LHCN-M2 (cell line): ENCODE results near the gene ZNF764. TPM values are rescaled to one million over a fixed set of nuclear protein-coding genes. Genes with fewer than 3 reads are reported as not detected.
"Not testable (repeated sequence)": the region's sequence is repeated elsewhere in the genome, so short reads cannot be mapped to it uniquely, and the experiment has no call there.

Experiments used
- DNase-seq: peaks from one replicate; pipeline ENCODE4 v3.0.0-alpha.2; 2012; ENCODE audit warnings: low read depth
- polyA plus RNA-seq: library from polyadenylated mRNA; unstranded; fragments of >200 nt; gene quantifications from one replicate; pipeline ENCODE4 v1.2.1, GENCODE V29; 2012; ENCODE audit warnings: missing spikeins
- total RNA-seq: library from RNA; depleted of rRNA; stranded (reverse); fragments of >200 nt; gene quantifications from 2 replicates; pipeline ENCODE4 v1.2.3, GENCODE V29; 2014; rRNA removed

Gene ZNF764
- 7.8 and 9.6 TPM in 2 replicates for total RNA-seq
- polyA plus RNA-seq = 2.8 TPM

GRCh38 chr16:30557957-30558788 is at the start of gene ZNF764:
Gene ZNF764, minus strand, starts transcription at chr16:30558374. Its CDS starts 192 bp downstream, at chr16:30558182.
- peak; percentile 99 for DNase-seq

- DNase-seq = no peak
These were observed 47.8 kb upstream of the ZNF764 start for GRCh38 chr16:30606004-30606403.

DNA sequence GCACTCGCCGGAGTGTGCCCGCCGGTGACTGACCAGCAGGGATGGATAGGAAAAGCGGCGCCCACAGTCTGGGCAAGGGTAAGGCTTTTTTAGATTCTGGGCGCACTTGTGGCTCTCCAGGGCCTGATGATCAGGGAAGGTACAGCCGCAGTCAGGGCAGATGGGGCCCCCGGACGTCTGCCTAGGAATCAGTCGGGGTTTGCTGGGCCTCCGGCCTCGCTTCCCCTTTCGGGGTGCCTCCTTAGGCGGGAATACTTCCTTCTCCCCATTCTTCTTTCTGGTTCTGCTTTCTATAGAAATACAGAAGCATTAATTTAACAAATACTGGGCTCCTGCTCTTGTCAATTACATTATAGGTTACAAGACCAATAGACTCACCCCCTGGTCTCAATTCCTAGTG is 47.0 kb upstream of the ZNF764 start:
- DNase-seq = no peak

GRCh38 chr16:30604316-30604947 is 46.3 kb upstream of the ZNF764 start:
- no peak for DNase-seq

GRCh38 chr16:30603945-30604315 is 45.8 kb upstream of the ZNF764 start:
- no peak for DNase-seq

DNA sequence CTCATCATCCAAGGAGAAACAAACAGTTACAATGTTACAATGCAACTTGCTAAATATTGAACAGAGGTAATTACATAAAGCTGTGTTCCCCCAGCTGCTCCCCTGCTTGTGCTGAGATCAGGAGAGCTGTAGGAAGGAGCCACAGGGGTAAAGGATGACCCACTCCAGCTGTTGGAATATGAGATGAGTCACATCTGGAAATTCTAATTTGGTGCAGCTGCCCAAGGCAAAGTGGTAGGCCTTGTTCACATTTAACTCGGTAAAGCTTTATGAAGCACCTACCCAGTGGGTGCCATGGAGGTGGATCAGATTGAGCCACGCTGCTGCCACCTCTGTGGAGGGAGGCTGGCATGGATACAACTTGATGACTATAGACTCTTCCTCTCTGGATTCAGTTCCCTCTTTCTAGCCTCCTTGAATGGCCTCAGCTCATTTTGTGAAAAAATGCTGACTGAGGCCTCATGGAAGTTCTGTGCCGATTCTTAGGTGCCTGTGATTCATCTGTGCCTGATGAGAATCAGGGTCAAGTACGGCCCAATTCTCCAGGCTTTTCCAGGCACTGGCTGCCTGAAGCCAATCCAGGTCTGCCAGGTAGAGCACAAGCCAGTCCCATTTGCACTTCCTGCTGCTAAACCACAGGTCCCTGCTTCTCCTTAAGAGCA is 44.6 kb upstream of the ZNF764 start:
- DNase-seq = peak; percentile 72

DNA sequence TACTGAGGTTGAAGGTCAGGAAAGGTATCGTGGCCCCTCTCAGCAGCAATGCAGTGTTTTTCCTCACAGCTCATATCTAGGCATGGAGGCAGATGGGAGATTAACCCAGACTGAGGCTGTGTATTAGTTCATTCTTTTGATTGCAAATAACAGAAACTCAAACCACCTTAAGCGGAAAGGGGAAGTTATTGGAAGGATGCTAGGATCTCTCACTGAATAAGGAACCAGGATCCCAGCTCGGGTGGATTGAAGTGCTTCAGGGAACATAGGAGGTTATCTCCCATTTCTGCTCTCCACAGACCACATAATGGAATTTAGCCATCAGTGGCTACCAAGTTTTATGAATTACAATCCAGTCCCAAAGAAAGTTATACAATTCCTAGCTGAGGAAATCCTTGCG is 43.8 kb upstream of the ZNF764 start:
- DNase-seq = no peak

GRCh38 chr16:30600929-30601328 is 42.8 kb upstream of the ZNF764 start:
- DNase-seq = no peak

GRCh38 chr16:30600215-30600614 is 42.0 kb upstream of the ZNF764 start:
- no peak for DNase-seq

- DNase-seq = no peak
These were observed 34.7 kb upstream of the ZNF764 start for GRCh38 chr16:30592871-30593270.

DNA sequence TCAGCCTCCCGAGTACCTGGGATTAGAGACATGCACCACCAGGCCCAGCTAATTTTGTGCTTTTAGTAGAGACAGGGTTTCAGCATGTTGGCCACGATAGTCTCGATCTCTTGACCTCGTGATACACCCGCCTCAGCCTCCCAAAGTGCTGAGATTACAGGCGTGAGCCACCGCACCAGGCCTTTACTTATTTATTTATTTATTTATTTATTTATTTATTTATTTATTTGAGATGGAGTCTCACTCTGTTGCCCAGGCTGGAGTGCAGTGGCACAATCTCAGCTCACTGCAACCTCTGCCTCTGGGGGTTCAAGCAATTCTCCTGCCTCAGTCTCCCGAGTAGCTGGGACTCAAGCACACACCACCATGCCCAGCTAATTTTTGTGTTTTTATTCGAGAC is 32.7 kb upstream of the ZNF764 start:
- not testable (repeated sequence) for DNase-seq

DNA sequence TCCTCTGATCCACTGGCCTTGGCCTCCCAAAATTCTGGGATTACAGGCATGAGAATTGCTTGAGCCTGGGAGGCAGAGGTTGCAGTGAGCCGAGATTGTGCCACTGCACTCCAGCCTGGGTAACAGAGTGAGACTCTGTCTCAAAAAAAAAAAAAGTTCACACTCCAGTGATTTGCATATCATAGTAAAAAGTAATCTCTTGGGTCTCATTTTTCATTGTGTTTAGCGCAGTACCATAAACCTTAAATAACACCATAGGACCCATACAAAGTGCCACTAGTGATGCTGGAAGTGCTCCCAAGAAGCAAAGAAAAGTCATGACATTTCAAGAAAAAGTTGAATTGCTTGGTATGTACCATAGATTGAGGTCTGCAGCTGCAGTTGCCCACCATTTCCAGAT is 31.4 kb upstream of the ZNF764 start:
- not testable (repeated sequence) for DNase-seq

- no peak for DNase-seq
These were observed 30.5 kb upstream of the ZNF764 start for GRCh38 chr16:30588651-30589050.

GRCh38 chr16:30585400-30586191 is 27.4 kb upstream of the ZNF764 start, which contains the start of gene ZNF785:
Gene ZNF785, minus strand, starts transcription at chr16:30585697. Its CDS starts 86 bp downstream, at chr16:30585611.
- DNase-seq = peak; percentile 99

DNA sequence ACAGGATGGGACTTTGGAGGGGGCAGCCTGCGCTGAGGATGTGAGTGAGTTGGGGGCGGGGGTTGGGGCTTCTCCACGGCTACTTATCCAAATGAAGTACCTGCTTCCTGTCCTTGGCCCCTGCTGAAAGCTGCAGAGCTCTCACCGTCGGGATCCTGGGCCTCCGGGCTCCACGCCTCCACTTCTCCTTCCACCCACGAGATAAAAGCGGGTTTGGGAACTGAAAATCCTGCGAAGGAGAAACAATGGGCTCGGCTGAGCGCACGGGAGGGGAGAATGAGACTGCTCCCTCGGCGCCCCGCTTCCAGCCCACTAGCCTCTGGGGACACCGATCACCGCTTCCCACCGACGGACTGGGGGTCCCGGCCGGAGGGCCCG is 26.8 kb upstream of the ZNF764 start:
- DNase-seq = no peak

- DNase-seq = no peak
These were observed 24.6 kb upstream of the ZNF764 start for GRCh38 chr16:30582611-30583340.

DNA sequence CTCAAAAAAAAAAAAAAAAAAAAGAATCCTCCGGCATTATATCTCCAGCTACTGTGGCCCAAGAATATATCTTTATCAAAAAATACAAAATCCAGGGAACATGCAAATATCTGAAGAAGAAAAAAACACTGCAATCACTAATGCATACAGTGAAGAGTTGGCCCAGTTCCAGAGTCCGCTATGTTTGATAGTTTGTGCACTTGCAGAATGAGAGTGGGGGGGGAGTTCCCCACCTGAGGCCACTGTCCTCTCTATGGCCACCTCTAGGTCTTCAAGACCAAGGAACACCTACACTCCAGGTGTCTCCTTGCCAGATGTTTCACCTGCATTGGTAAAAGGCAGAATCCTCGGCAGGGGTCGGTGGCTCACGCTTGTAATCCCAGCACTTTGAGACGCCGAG is 23.3 kb upstream of the ZNF764 start:
- DNase-seq = no peak

DNA sequence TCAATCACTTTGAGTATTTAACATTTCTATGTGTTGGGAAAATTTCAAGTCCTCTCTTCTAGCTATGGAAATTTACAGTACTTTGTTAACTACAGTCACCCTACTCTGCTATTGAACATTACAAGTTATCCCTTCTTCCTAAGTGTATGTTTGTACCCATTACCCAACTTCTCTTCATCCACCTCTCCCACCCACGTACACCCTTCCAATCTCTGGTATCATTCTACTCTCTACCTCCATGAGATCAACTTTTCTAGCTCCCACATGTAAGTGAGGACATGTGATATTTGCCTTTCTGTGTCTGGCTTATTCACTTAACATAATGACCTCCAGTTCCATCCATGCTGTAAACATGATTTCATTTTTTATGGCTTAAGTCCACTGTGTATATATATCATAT is 16.5 kb upstream of the ZNF764 start:
- DNase-seq = no peak

GRCh38 chr16:30571445-30572322 is 13.5 kb upstream of the ZNF764 start, which contains the start of gene ZNF688:
Gene ZNF688, minus strand, starts transcription at chr16:30571714. Its CDS starts 85 bp downstream, at chr16:30571629.
- DNase-seq = peak; percentile 98
